HG03521 (cell line): Measurements from ENCODE around the gene HDGFL3.
A peak's percentile ranks its signal among the peaks of the same experiment; 100 is the strongest.
"Not testable (repeated sequence)": the region's sequence is repeated elsewhere in the genome, so short reads cannot be mapped to it uniquely, and the experiment has no call there.

ENCODE experiments used
- ATAC-seq: cut with Tn5 transposase; IDR thresholded peaks from one replicate; pipeline ENCODE4 v1.9.1; 2021; ENCODE audit warnings: mild to moderate bottlenecking, moderate library complexity; ENCODE audit not compliant: unreplicated experiment

Gene HDGFL3

DNA sequence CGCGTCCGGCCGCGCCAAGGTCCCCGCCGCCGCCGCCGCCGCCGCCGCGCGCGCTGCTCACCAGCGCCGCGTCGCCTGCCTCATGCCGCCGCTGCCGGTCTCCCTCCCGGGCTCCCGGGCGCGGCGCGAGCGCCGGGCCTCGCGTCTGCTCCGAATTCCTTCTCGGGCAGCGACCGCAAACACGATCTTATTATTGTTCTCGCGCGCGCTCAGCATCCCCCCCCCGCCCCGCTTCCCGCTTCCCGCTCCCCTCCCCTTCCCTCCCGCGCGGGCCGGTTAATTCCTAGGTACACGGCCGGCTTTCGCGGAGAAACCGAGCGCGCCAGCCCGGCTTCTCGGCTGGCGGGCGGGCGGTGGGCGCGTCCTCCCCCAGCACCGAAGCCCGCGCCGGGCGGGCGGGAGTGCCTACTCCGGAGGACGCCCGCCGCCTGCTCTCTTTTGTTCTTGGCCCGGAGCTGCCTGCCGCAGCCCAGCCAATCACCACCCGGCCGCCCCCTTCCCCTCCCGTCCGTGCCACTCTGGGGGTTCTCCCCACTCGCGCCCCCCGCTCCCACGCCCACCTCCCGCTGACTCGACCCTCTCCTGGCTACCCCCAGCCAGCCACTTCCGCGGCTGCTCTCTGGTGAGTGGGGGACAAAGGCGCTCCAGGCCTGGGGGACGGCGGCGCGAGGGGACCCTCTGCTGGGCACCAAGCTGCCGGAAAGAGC lies at the start of gene HDGFL3:
TSS of gene HDGFL3 (minus strand) at position 164 of the 707 bp plus-strand sequence. CDS start 409 bp downstream, outside the sequence.
- peak; percentile 42 for ATAC-seq

DNA sequence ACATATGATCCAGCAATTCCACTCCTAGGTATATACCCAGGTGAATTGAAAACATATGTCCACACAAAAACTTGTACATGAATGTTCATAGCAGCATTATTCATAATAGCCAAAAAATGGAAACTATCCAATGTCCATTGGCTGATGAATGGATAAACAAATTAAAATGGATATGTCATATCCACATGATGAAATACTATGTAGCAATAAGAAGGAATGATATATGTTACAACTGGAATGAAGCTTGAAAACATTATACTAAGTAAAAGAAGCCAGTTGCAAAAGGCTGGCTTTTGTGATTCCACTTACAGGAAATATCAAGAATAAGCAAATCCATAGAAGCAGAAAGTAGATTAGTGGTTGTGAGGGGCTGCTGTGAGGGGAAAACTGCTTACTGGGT lies 43.2 kb upstream of the HDGFL3 start:
- ATAC-seq = no peak

DNA sequence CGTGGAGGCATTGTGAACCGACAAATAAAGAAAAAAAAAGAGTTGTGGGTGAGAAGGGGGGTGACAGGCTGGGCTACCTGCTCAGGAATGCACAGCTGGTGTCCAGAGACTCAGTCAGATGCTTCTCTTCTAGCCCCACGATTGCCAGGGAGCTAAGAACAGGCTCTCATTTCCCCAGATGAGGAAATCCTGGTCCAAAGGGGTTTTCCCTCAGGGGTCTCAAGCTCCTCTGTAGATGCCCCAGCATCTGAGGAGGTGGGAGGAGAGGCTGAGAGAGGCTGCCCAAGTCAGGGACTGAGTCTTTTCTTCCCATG lies 41.4 kb upstream of the HDGFL3 start:
- no peak for ATAC-seq

DNA sequence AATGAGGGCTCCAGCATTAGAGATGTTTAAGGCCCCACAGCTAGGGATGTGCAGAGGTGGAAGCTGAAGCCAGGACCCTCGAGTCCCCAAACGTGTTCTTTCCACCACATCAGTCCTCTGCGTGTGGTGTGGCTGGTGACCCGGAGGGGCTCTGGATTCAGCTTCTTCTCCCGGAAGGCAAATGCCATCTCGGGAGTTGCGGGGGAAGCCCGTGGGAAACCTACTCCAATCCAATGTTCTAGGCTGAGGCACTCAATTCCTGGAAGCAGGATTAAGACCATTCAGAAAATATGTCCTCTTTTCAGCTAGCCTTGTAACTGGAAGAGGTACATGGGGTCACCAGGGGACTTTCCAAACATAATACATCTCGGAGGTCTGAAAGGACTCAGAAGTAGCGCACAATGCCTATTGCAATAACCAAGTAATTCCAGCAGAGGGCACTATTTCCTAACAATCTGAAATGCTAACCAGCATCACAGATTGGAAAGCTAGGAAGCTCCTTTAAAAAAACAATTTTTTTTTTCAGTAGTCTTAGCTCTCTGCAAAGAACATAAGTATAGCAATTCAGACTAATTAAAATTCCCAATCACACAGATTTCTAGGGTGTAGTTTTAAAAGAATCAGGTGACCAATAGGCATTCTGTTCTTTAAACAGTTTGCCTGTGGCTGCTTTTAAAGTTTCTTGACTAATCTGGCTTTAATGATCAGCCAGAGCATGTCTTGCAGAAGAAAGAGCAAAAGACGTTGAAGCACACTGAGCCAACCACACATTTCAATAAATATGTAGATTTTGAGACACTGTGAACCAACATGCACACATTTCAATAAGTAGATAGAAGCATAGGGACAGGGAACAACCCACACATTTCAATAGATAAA lies 40.8 kb upstream of the HDGFL3 start:
- no peak for ATAC-seq

DNA sequence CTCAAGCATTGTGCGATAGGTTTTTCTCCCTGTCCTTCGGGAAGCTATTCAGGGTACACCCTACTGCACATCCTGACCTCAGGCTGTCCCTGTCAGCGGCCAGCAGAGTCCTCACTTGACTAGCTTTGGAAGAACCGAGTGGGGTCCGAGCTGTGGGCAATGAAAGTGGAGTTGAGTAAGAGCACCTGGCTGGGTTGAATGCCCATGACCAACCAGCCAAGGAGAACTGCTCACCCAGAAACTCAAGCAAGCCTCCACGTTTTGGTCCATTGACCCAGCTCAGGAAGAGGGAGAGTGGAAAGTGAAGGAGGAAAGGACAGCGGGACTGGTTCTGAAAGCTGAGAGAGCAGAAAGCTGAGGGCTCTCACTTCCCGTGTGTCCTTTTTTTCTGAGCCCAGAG lies 36.0 kb upstream of the HDGFL3 start:
- no peak for ATAC-seq

DNA sequence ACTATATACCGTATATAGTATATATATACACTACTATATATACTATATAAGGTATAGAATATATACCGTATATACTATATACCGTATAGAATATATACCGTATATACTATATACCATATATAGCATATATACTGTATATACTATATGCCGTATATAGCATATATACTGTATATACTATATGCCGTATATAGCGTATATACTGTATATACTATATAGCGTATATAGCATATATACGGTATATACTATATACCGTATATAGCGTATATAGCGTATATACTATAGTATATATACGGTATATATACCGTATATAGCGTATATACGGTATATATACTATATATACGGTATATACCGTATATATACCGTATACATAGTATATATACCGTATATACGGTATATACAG lies 22.6 kb upstream of the HDGFL3 start:
- ATAC-seq = no peak

DNA sequence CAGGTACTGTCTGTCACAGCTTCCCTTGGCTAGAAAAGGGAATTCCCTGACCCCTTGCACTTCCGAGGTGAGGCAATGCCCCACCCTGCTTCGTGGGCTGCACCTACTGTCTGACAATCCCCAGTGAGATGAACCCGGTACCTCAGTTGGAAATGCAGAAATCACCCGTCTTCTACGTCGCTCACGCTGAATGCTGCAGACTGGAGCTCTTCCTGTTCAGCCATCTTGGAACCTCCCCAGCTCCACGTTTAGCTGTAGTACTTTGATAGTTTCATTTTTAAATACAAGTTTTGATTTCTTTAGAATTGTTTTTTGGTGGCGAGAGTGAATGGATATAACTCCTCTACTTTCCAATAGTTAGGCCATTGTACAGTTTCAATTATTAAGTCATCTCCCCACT lies 17.8 kb upstream of the HDGFL3 start:
- no peak for ATAC-seq

DNA sequence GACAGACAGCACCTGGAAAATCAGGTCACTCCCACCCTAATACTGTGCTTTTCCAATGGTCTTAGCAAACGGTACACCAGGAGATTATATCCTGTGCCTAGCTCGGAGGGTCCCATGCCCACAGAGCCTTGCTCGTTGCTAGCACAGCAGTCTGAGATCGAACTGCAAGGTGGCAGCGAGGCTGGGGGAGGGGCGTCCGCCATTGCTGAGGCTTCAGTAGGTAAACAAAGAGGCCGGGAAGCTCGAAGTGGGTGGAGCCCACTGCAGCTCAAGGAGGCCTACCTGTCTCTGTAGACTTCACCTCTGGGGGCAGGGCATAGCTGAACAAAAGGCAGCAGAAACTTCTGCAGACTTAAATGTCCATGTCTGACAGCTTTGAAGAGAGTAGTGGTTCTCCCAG lies 14.2 kb upstream of the HDGFL3 start:
- ATAC-seq = not testable (repeated sequence)

DNA sequence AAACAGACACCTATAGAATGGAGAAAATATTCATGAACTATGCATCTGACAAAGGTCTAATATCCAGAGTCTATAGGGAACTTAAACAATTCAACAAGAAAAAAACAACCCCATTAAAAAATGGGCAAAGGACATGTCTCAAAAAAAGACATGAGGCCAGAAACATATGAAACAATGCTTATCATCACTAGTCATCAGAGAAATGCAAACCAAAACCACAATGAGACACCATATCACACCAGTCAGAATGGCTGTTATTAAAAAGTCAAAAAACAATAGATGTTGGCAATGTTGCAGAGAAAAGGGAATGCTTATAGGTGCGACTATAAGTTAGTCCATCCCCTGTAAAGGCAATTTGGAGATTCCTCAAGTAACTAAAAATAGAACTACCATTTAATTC lies 11.4 kb upstream of the HDGFL3 start:
- no peak for ATAC-seq

DNA sequence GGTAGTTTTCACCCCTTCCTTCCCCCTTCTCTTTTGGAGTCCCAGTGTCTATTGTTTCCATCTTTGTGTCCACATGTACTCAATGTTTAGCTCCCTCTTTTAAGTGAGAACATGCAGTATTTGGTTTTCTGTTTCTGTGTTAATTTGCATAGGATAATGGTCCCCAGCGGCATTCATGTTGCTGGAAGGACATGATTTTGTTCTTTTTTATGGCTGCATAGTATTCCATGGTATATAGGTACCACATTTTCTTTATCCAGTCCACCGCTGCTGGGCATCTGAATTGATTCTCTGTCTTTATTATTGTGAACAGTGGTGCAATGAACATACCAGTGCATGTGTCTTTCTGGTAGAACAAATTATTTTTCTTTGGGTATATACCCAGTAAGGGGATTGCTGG lies 7.7 kb upstream of the HDGFL3 start:
- ATAC-seq = no peak

DNA sequence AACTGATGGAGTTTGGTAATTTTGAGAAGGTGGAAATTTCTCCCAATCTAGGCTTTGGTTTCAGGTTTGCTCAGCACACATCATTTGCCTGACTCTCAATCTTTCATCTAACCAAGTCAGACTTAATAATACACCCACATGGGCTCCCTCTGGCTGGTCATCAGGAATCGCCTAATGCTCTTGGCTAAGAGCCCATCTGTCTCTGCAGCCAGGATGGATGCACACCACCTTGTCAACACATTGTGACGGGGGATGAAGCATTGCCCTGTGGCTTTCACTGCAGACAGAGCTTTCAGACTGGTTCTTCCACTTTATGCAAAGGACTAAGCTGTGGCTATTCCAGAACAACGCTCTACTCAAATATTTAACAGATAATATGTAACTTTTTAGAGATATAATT lies 3.0 kb upstream of the HDGFL3 start:
- ATAC-seq = no peak

DNA sequence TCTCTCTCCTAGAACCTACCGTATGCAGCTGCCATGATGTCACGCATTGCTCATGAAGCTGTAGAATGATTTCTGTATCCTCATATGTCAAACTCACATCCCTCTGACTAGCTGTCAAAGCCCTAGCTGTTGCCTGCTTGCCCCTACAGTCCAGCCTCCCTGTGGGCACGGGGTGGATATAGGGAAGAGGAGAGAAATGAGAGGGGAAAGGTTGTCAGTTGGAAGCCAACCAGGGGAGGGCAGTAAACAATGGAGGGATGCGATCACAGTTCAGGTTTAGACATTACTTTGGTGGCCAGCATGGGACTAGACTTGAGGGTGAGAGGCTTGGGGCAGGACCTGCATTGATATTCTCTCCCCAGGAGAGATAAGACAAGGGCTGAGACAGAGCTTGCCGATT lies 1.7 kb upstream of the HDGFL3 start:
- no peak for ATAC-seq

DNA sequence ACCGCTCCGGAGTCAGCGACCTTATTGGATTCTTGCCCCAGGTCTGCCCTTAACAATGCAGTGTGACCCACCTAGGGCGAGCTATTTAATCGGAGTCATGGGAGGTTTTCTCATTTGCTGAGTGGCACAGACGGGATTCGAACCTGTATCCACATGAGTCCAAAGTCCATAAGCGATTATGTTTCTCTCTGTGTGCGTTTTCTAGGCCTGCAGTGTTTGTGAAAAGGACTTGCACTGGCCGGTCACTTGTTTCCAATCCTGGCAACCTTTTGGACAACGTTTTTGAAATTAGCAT lies 691 bp upstream of the HDGFL3 start:
- no peak for ATAC-seq

DNA sequence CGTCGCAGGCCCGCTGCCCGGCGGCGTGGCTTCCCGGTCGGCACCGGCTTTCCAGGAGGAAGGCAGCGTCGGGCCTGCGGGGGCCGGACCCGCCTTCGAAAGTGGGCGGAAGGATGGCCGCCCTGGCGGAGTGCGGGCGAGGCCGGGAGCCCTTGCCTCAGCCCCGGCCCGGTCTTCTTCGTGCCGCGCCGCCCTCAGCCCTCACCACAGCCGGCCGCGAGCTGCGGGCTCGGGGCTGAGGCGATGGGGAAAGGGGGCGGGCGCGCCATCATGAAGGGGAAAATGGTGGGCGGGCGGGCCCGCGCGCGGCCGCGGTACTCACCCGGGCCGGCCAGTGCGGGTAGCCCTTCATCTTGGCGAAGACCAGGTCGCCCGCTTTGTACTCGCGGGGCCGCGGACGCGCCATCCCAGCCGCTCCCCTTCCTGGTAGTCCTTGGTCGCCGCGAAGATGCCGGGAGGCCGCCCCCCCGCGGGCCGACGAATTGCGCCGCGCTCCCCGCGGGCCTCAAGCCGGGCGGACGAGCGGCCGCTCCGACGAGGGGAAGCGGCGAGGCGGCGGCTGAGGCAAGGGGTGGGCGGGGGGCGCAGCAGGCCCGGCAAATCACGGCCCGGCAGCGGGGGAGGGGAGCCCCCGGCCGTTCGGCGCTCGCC lies 489 bp downstream of the HDGFL3 start:
- ATAC-seq = peak; percentile 24

DNA sequence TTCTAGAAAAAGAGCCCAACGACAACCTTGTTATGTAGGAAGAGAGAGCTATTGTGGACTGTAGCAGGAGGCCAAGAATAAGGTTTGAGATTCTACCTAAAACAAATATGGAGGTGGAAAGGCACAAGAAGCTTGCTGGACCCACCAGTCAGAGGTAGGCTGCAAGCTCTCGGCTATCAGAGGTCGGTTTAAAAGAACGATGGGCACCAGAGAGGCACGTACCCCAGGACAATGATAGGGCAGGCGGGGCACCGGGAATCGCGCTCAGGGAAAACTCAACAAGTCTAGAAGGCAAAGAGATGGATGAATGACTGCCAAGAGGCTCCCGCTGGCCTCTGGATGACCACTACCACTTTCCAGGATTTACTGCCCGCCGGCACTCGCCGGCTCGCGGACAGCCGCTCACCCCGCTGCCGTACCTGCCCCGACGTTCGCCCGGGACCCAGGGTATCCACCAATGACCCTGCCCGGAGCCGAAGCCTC lies 1.1 kb downstream of the HDGFL3 start:
- ATAC-seq = no peak

DNA sequence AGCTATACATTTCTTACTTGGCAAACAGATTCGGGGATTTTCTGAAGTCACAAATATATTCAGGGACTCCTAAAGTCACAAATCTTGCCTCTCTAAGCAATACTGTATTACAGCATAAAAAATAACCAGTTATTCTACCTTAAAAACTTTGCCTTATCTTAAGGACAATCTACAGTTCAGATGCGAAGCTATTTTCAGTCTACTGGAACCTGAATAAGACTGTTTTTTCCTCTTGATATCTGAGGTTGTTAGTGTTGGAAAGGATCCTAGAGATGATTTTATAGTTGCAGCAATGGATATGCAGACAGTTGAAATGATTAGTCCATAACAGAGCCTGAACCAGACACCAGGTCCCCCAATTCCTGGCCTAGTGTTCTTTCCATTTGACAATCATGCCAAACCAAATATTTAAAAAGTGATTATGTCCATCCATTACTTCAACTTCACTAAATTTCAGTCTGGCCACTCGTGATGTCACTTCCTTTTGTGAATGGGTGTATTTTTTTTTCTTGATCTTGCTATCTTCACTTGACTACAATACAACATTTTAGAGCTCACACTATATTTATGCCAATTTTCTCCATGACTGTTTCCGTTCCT lies 1.8 kb downstream of the HDGFL3 start:
- no peak for ATAC-seq

DNA sequence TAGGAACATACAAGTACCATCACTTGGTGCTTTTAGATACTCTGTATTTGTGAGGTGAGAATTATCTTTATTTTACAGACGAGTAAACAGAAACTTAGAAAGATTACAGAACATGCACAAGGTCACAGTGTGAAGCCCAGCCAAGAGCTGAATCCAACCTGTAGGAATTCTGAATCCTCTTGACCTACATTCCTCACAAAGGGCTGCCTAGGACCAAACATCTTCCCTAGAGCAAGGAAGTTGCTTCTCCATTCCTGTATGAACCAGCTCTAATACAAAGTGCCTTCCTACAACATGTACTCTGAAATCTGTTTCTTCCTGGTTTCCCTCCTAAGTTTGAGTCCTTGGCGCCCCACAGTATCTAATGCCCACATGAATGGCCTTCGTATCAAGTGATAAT lies 2.9 kb downstream of the HDGFL3 start:
- no peak for ATAC-seq

DNA sequence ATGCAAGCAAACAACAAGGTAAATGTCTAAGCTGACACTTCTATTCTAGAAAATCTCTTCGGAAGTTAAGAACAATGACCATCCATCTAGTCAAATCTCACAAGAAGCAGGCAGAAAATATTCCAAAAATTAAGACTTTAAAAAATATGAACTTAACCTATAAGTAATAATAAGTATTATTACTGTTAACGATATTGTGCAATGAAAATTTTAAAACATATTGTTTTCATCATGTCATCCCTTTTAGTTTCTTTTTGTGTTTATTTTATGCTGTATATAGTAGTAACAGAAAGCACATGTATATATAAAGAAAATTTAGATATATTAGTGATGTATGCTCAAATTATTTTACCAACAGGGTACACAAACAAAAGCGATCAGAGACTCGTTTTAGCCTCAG lies 4.1 kb downstream of the HDGFL3 start:
- no peak for ATAC-seq

DNA sequence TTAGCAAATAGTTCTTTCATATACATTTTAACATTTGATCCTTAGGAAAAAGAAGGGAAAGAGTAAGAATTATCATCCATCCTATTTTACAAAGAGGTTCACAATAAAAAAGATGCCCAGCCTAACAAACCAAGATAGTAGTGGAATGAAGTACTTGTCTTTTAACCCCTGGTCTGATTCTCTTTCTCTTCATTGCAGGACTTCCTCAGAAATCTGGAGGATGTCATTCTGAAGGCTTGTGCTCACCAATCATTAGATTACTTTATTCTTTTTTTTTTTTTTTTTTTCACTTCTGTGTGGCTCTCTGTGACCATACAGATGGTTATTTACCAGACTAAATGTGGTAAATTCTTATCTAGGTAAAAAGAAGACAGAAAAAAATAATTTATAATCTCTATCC lies 7.0 kb downstream of the HDGFL3 start:
- no peak for ATAC-seq

DNA sequence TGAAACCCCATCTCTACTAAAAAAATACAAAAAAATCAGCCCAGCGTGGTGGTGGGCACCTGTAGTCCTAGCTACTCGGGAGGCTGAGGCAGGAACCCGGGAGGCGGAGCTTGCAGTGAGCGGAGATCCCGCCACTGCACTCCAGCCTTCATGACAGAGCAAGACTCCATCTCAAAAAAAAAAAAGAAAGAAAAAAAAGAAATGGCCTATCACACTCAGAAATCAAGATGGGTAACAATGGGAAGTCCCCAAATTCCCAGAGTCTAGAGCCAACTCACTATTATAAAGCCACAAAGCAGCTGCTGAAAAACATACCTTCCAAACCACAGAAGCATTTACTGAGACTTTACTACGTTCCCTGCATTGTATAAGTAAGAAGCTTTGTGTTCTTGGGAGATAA lies 7.5 kb downstream of the HDGFL3 start:
- no peak for ATAC-seq

DNA sequence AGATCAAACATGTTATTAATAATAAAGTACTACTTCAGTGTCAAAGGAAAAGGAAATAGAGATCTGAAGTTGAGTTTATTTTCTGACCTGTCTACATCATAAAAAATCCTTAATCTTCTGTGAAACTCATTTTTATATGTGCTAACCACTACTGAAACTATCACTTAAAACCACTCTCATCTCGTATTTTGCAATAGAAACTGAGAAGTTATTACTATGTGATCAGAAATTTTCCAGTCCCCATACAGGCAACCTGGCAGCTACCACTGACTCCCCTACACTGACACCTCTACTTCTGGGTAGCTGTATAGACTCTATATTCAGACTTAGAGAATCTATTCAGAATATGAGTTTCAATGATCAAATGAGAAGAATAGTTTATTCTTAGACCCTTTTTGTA lies 8.3 kb downstream of the HDGFL3 start:
- peak; percentile 87 for ATAC-seq

DNA sequence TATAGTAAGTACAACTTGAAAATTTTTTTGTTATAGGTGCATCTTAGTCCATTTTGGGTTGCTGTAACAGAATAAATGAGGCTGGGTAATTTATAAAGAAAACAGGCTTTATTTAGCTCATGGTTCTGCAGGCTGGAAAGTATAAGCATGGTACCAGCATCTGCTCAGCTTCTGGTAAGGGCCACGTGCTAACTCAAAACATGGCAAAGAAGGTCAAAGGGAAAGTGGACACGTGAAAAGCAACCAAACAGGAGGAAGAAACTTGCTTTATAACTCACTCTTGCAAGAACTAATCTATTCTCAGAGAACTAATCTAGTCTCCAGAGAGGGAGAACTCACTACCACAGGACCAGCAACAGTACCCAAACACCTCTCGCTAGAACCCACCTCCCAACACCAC lies 9.1 kb downstream of the HDGFL3 start:
- ATAC-seq = no peak
